C4-2B (cell line): ENCODE results near the gene DPP6.

Experiments used
- ZFX ChIP-seq: fragments of 450-650 bp; IDR thresholded peaks from 2 replicates; pipeline ENCODE4 v1.6.1; 2017
- TF ChIP-seq, protein P1 (sequence below): fragments of 450-650 bp; conservative IDR thresholded peaks from 2 replicates; pipeline ENCODE4 v1.5.1; 2017; ENCODE audit warnings: mild to moderate bottlenecking

DNA sequence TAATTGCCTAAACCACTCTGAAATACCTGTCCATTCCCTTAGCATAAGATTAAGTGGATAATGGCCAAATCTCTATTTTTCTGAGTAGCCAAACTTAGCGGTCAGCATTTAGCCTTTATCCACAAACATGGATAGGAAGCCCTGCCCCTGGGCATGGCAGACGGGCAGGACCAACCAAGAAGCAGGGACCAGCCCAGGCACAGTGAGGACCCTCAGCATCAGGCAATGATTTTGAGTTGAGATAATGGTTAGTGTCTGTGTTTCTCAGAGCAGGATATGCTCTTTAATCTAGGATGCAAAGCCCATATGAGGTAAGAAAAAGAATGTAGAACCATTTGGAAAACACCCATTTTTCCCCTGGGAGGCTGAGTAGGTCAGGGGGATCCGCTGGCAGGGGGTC, 131.7 kb downstream of the DPP6 start:
- TF ChIP-seq, protein P1, sequence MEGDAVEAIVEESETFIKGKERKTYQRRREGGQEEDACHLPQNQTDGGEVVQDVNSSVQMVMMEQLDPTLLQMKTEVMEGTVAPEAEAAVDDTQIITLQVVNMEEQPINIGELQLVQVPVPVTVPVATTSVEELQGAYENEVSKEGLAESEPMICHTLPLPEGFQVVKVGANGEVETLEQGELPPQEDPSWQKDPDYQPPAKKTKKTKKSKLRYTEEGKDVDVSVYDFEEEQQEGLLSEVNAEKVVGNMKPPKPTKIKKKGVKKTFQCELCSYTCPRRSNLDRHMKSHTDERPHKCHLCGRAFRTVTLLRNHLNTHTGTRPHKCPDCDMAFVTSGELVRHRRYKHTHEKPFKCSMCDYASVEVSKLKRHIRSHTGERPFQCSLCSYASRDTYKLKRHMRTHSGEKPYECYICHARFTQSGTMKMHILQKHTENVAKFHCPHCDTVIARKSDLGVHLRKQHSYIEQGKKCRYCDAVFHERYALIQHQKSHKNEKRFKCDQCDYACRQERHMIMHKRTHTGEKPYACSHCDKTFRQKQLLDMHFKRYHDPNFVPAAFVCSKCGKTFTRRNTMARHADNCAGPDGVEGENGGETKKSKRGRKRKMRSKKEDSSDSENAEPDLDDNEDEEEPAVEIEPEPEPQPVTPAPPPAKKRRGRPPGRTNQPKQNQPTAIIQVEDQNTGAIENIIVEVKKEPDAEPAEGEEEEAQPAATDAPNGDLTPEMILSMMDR = no peak
- no peak for TF ChIP-seq ZFX
